GM23338 (cell line): ENCODE results near the gene LIPA. TPM values are rescaled to one million over a fixed set of nuclear protein-coding genes. Genes with fewer than 3 reads are reported as not detected.
A peak's percentile ranks its signal among the peaks of the same experiment; 100 is the strongest.

Experiments used
- ATAC-seq: fragments of 200-7000 bp; cut with Tn5 transposase; 3 replicates; pipeline ENCODE4 v1.9.1; 2020
- DNase-seq: peaks from one replicate; pipeline ENCODE4 v3.0.0-alpha.2; 2015; ENCODE audit warnings: low spot score
- H2AFZ ChIP-seq: fragments of 200-600 bp; sonication (generic); 2 replicates; pipeline ENCODE4 v1.8.0; 2016; ENCODE audit warnings: antibody characterized with exemption, mild to moderate bottlenecking, moderate library complexity
- H3F3A ChIP-seq: fragments of 200-600 bp; sonication (generic); replicated peaks from 2 replicates; pipeline ENCODE4 v1.8.0; 2017; ENCODE audit warnings: antibody characterized with exemption, mixed run types, low read depth
- H3K27ac ChIP-seq: fragments of 200-600 bp; sonication (generic); 2 replicates; pipeline ENCODE4 v1.6.1; 2016; ENCODE audit warnings: low read depth
- H3K27me3 ChIP-seq: fragments of 200-600 bp; sonication (generic); 2 replicates; pipeline ENCODE4 v1.8.0; 2016; ENCODE audit warnings: mild to moderate bottlenecking, mixed run types, moderate library complexity; ENCODE audit not compliant: insufficient read depth
- H3K36me3 ChIP-seq: fragments of 200-600 bp; sonication (generic); 2 replicates; pipeline ENCODE4 v1.8.0; 2016; ENCODE audit warnings: mild to moderate bottlenecking; ENCODE audit not compliant: insufficient read depth
- H3K4me1 ChIP-seq: fragments of 200-600 bp; sonication (generic); 2 replicates; pipeline ENCODE4 v1.8.0; 2016; ENCODE audit warnings: mild to moderate bottlenecking, moderate library complexity; ENCODE audit not compliant: insufficient read depth
- H3K4me2 ChIP-seq: fragments of 200-600 bp; sonication (generic); 2 replicates; pipeline ENCODE4 v1.7.1; 2017; ENCODE audit warnings: mixed run types
- H3K4me3 ChIP-seq: fragments of 200-600 bp; sonication (generic); 2 replicates; pipeline ENCODE4 v1.6.1; 2016; ENCODE audit warnings: mixed run types
- H3K79me2 ChIP-seq: fragments of 200-600 bp; sonication (generic); replicated peaks from 2 replicates; pipeline ENCODE4 v1.8.0; 2017; ENCODE audit warnings: mild to moderate bottlenecking; ENCODE audit not compliant: insufficient read depth
- H3K9me2 ChIP-seq: fragments of 200-600 bp; sonication (generic); 2 replicates; pipeline ENCODE4 v1.8.0; 2017; ENCODE audit not compliant: insufficient read depth
- H4K20me1 ChIP-seq: fragments of 200-600 bp; sonication (generic); replicated peaks from 2 replicates; pipeline ENCODE4 v1.8.0; 2017; ENCODE audit warnings: mild to moderate bottlenecking; ENCODE audit not compliant: insufficient read depth
- H3K27ac Mint-ChIP-seq: 2 replicates; pipeline ENCODE4 v1.8.0; 2020; ENCODE audit warnings: inconsistent platforms, mild to moderate bottlenecking, moderate library complexity, mixed read lengths
- H3K27me3 Mint-ChIP-seq: 3 replicates; pipeline ENCODE4 v1.8.0; 2022; ENCODE audit warnings: low read depth, mild to moderate bottlenecking, moderate library complexity, mixed read lengths, inconsistent platforms; ENCODE audit not compliant: insufficient read depth, poor library complexity
- H3K36me3 Mint-ChIP-seq: 3 replicates; pipeline ENCODE4 v1.8.0; 2021; ENCODE audit warnings: low read depth, mild to moderate bottlenecking, inconsistent platforms, moderate library complexity, mixed read lengths
- H3K4me1 Mint-ChIP-seq: 3 replicates; pipeline ENCODE4 v1.8.0; 2020; ENCODE audit warnings: mild to moderate bottlenecking, inconsistent platforms, mixed read lengths
- H3K4me3 Mint-ChIP-seq: 3 replicates; pipeline ENCODE4 v1.8.0; 2021; ENCODE audit warnings: moderate library complexity, mild to moderate bottlenecking, inconsistent platforms, mixed read lengths
- H3K9me3 Mint-ChIP-seq: 3 replicates; pipeline ENCODE4 v1.8.0; 2020; ENCODE audit warnings: moderate library complexity, mild to moderate bottlenecking, inconsistent platforms, mixed read lengths
- CREB1 ChIP-seq: fragments of 250-450 bp; sonication (Bioruptor Pico); IDR thresholded peaks from 2 replicates; pipeline ENCODE4 v1.5.0; 2020; ENCODE audit warnings: low read depth, mild to moderate bottlenecking, moderate library complexity
- CTCF ChIP-seq, 2 experiments: fragments of 200-600 bp in 1 of 2; sonication (generic) in 1 of 2; conservative IDR thresholded peaks; 2 replicates each; pipeline versions ENCODE4 v1.5.1 to v1.6.1; 2016 to 2017; ENCODE audit warnings: antibody characterized with exemption in 2 of 2, low read depth in 2 of 2, mild to moderate bottlenecking in 2 of 2, moderate library complexity in 1 of 2
- ETS1 ChIP-seq: IDR thresholded peaks from 2 replicates; pipeline ENCODE4 v1.6.1; 2016; ENCODE audit warnings: antibody characterized with exemption
- EZH2 ChIP-seq: fragments of 200-600 bp; sonication (generic); IDR thresholded peaks from one replicate; pipeline ENCODE4 v1.8.0; 2017; ENCODE audit warnings: antibody characterized with exemption, mild to moderate bottlenecking, low read depth; ENCODE audit not compliant: unreplicated experiment
- JUNB ChIP-seq: IDR thresholded peaks from one replicate; pipeline ENCODE4 v1.6.1; 2016; ENCODE audit warnings: antibody characterized with exemption; ENCODE audit not compliant: unreplicated experiment
- NANOG ChIP-seq: IDR thresholded peaks from 2 replicates; pipeline ENCODE4 v1.6.1; 2016; ENCODE audit warnings: antibody characterized with exemption, borderline replicate concordance
- POLR2AphosphoS5 ChIP-seq: IDR thresholded peaks from 2 replicates; pipeline ENCODE4 v1.6.1; 2016; ENCODE audit warnings: antibody characterized with exemption, low read depth
- REST ChIP-seq: IDR thresholded peaks from one replicate; pipeline ENCODE4 v1.6.1; 2018; ENCODE audit warnings: antibody characterized with exemption; ENCODE audit not compliant: unreplicated experiment
- ZNF114 ChIP-seq: fragments of 250-450 bp; sonication (Bioruptor Pico); IDR thresholded peaks from 2 replicates; pipeline ENCODE4 v1.5.0; 2020; ENCODE audit warnings: mild to moderate bottlenecking, moderate library complexity
- ZNF462 ChIP-seq: fragments of 250-450 bp; sonication (Bioruptor Pico); IDR thresholded peaks from 2 replicates; pipeline ENCODE4 v1.5.0; 2020; ENCODE audit warnings: mild to moderate bottlenecking, moderate library complexity
- polyA plus RNA-seq: library from polyadenylated mRNA; unstranded; fragments of >200 nt; fragmentation: Nextera tagmentation; extraction: Ambion mirVana; gene quantifications from 2 replicates; pipeline ENCODE4 v1.2.1, GENCODE V29; 2016
- total RNA-seq: library from RNA; depleted of rRNA; stranded (reverse); fragments of >200 nt; shearing (Covaris generic); gene quantifications from 2 replicates; pipeline ENCODE4 v1.2.3, GENCODE V29; 2014

Gene LIPA
- total and polyA plus RNA-seq, 2 experiments from 2014 or later, result 37.8 to 86.3 TPM

- TF ChIP-seq ETS1, result no peak
- TF ChIP-seq NANOG, result no peak
- no peak for TF ChIP-seq ZNF462
- no peak for TF ChIP-seq EZH2
- no peak for TF ChIP-seq ZNF114 (CRISPR knock-in tag)
- TF ChIP-seq REST, result no peak
- no peak for TF ChIP-seq CTCF (conservative IDR thresholded peaks at IDR 0.05; ENCODE audit: low read depth in 2 of 2)
- no peak for TF ChIP-seq POLR2AphosphoS5
- no peak for TF ChIP-seq CREB1 (CRISPR knock-in tag)
- TF ChIP-seq JUNB, result no peak
- peak overlapping the region; percentile 39; the same call in 1 of the 2 replicates for H3K27ac Mint-ChIP-seq
- H2AFZ ChIP-seq, result no peak overlapping the region
- no peaks in the 10 kb centered on the region for H4K20me1 ChIP-seq
- no peak overlapping the region for H3K4me2 ChIP-seq
- 0 out of 2 replicates have a peak overlapping the region, but pooled peaks have one; percentile 27 for H3K27ac ChIP-seq
- H3K36me3 ChIP-seq, result peaks cover 4% of the 10 kb centered on the region
- peaks cover 7% of the 10 kb centered on the region for H3K27me3 Mint-ChIP-seq
- no peaks in the 10 kb centered on the region for H3K79me2 ChIP-seq
- H3K9me3 Mint-ChIP-seq, result no peaks in the 10 kb centered on the region
- H3K4me3 ChIP-seq, result no peak overlapping the region
- peaks cover 6% of the 10 kb centered on the region; the same call in 1 of the 3 replicates for H3K36me3 Mint-ChIP-seq
- no peaks in the 10 kb centered on the region for H3F3A ChIP-seq
- no peaks in the 10 kb centered on the region for H3K27me3 ChIP-seq
- H3K9me2 ChIP-seq, result no peaks in the 10 kb centered on the region
- no peak for ATAC-seq
- H3K4me1 ChIP-seq, result peaks cover 12% of the 10 kb centered on the region
- no peak for DNase-seq
- H3K4me3 Mint-ChIP-seq, result no peak overlapping the region
- peaks cover 37% of the 10 kb centered on the region for H3K4me1 Mint-ChIP-seq
Measured at GRCh38 chr10:89221919-89222318, 29.7 kb downstream of the LIPA start.
